K562 (cell line): ENCODE results near the gene FITM1. TPM values are rescaled to one million over a fixed set of nuclear protein-coding genes. Genes with fewer than 3 reads are reported as not detected.
A peak's percentile ranks its signal among the peaks of the same experiment; 100 is the strongest.

Experiments used
- AFF1 ChIP-seq, 2 experiments: fragments of 450-650 bp; IDR thresholded peaks; 2 replicates each; pipeline ENCODE4 v1.6.1; 2018; ENCODE audit warnings: mild to moderate bottlenecking in 2 of 2, low read depth in 1 of 2; ENCODE audit not compliant: partially characterized antibody in 2 of 2
- HNRNPK ChIP-seq: fragments of 200-400 bp; formaldehyde crosslinking; IDR thresholded peaks from one replicate; pipeline ENCODE4 v1.6.1; 2018; ENCODE audit warnings: mild to moderate bottlenecking, low read depth, low read length; ENCODE audit not compliant: poor library complexity, severe bottlenecking
- JUN ChIP-seq, 2 experiments: sonication (generic) in 1 of 2; formaldehyde crosslinking in 1 of 2; IDR thresholded peaks; 2 replicates each; pipeline versions ENCODE4 v1.6.1 to v1.8.0; 2012 to 2022; ENCODE audit warnings: borderline replicate concordance in 2 of 2, mild to moderate bottlenecking in 2 of 2, improper control_type of control experiment in 1 of 2, low read depth in 1 of 2, low read length in 1 of 2, missing genetic modification reagents in 1 of 2
- MNT ChIP-seq, 2 experiments: fragments of 450-650 bp; conservative IDR thresholded peaks; 2 replicates each; pipeline ENCODE4 v1.6.1; 2017; ENCODE audit warnings: mild to moderate bottlenecking in 2 of 2, moderate library complexity in 2 of 2
- SMAD1 ChIP-seq: fragments of 150-350 bp; IDR thresholded peaks from 2 replicates; pipeline ENCODE4 v1.6.1; 2014; ENCODE audit warnings: low read length, low read depth; ENCODE audit not compliant: partially characterized antibody
- SMC3 ChIP-seq: conservative IDR thresholded peaks from 2 replicates; pipeline ENCODE4 v1.6.1; 2011; ENCODE audit warnings: low read depth, low read length, improper control_type of control experiment; ENCODE audit not compliant: insufficient read depth
- polyA plus RNA-seq, 8 experiments: library from polyadenylated mRNA; depleted of rRNA in 4 of 8; stranded (reverse) in 5 of 8; unstranded in 3 of 8; fragments of >200 nt; fragmentation: Nextera tagmentation in 2 of 8; fragmentation: Illumina TruSeq in 1 of 8; extraction: Ambion mirVana in 2 of 8; extraction: Trizol in 1 of 8; gene quantifications; 2 replicates each; pipeline versions ENCODE4 v1.2.1 to v1.2.3, GENCODE V29; 2011 to 2014; ENCODE audit warnings: inconsistent platforms in 1 of 8, missing spikeins in 1 of 8
- total RNA-seq, 7 experiments: library from RNA; depleted of rRNA in 6 of 7; stranded (reverse); fragments of >200 nt in 6 of 7; fragmentation: Illumina TruSeq in 2 of 7; extraction: Trizol in 2 of 7; gene quantifications; 2 replicates each; pipeline versions ENCODE4 v1.2.1 to v1.2.3, GENCODE V29; 2011 to 2021; ENCODE audit warnings: low replicate concordance in 1 of 7
- TF ChIP-seq, protein P1 (sequence below): fragments of 450-650 bp; IDR thresholded peaks from 2 replicates; pipeline ENCODE4 v1.6.1; 2016; ENCODE audit warnings: antibody characterized with exemption
- TF ChIP-seq, protein P2 (sequence below): sonication (generic); formaldehyde crosslinking; IDR thresholded peaks from 2 replicates; pipeline ENCODE4 v1.8.1; 2023; ENCODE audit warnings: missing genetic modification reagents, mild to moderate bottlenecking, borderline replicate concordance
- TF ChIP-seq, protein P3 (sequence below): sonication (generic); formaldehyde crosslinking; IDR thresholded peaks from 2 replicates; pipeline ENCODE4 v1.9.0; 2022; ENCODE audit warnings: mild to moderate bottlenecking, missing genetic modification reagents

FITM1 gene
- total and polyA plus RNA-seq, 9 of the 15 experiments (the other 6 are each of a cell fraction or from before 2014, with no cell fraction given), result 0.09 to 0.20 TPM; not detected in 7

- TF ChIP-seq, protein P1, sequence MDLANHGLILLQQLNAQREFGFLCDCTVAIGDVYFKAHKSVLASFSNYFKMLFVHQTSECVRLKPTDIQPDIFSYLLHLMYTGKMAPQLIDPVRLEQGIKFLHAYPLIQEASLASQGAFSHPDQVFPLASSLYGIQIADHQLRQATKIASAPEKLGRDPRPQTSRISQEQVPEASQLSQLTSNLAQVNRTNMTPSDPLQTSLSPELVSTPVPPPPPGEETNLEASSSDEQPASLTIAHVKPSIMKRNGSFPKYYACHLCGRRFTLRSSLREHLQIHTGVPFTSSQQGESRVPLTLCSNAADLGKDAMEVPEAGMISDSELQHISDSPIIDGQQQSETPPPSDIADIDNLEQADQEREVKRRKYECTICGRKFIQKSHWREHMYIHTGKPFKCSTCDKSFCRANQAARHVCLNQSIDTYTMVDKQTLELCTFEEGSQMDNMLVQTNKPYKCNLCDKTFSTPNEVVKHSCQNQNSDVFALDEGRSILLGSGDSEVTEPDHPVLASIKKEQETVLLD, result peak; percentile 51; the same call in 1 of the 2 replicates
- TF ChIP-seq AFF1 (IDR thresholded peaks at IDR 0.05; ENCODE audit: low read depth in 1 of 2, partially characterized antibody in 2 of 2) (peak in 1 of 2 experiments; percentile 22), SMC3 (peak; percentile 74), SMAD1 (peak; percentile 67), HNRNPK (no peak), JUN (IDR thresholded peaks at IDR 0.05; ENCODE audit: borderline replicate concordance, low read depth, low read length) (peak; percentile 52; the same call in 1 of the 2 replicates), JUN (CRISPR knock-in tag; IDR thresholded peaks at IDR 0.05; ENCODE audit: borderline replicate concordance) (no peak), MNT (conservative IDR thresholded peaks at IDR 0.05) (peak; percentile 83 to 84)
- TF ChIP-seq, protein P2, sequence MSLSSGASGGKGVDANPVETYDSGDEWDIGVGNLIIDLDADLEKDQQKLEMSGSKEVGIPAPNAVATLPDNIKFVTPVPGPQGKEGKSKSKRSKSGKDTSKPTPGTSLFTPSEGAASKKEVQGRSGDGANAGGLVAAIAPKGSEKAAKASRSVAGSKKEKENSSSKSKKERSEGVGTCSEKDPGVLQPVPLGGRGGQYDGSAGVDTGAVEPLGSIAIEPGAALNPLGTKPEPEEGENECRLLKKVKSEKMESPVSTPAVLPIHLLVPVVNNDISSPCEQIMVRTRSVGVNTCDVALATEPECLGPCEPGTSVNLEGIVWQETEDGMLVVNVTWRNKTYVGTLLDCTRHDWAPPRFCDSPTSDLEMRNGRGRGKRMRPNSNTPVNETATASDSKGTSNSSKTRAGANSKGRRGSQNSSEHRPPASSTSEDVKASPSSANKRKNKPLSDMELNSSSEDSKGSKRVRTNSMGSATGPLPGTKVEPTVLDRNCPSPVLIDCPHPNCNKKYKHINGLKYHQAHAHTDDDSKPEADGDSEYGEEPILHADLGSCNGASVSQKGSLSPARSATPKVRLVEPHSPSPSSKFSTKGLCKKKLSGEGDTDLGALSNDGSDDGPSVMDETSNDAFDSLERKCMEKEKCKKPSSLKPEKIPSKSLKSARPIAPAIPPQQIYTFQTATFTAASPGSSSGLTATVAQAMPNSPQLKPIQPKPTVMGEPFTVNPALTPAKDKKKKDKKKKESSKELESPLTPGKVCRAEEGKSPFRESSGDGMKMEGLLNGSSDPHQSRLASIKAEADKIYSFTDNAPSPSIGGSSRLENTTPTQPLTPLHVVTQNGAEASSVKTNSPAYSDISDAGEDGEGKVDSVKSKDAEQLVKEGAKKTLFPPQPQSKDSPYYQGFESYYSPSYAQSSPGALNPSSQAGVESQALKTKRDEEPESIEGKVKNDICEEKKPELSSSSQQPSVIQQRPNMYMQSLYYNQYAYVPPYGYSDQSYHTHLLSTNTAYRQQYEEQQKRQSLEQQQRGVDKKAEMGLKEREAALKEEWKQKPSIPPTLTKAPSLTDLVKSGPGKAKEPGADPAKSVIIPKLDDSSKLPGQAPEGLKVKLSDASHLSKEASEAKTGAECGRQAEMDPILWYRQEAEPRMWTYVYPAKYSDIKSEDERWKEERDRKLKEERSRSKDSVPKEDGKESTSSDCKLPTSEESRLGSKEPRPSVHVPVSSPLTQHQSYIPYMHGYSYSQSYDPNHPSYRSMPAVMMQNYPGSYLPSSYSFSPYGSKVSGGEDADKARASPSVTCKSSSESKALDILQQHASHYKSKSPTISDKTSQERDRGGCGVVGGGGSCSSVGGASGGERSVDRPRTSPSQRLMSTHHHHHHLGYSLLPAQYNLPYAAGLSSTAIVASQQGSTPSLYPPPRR (CRISPR knock-in tag), result no peak
- TF ChIP-seq, protein P3, sequence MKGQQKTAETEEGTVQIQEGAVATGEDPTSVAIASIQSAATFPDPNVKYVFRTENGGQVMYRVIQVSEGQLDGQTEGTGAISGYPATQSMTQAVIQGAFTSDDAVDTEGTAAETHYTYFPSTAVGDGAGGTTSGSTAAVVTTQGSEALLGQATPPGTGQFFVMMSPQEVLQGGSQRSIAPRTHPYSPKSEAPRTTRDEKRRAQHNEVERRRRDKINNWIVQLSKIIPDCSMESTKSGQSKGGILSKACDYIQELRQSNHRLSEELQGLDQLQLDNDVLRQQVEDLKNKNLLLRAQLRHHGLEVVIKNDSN, result peak; percentile 96
Measured at GRCh38 chr14:24160850-24161804, 30.7 kb downstream of the FITM1 start, which contains the start of gene IRF9 (continued).
